HUES48 (cell line): ENCODE measurements around the gene GJB1.

Experiments used
- H3K27ac ChIP-seq: one replicate; pipeline ENCODE4 v1.7.0; 2013; ENCODE audit warnings: low read depth, low read length, inconsistent platforms
- H3K27me3 ChIP-seq: 2 replicates; pipeline ENCODE4 v1.6.1; 2013; ENCODE audit warnings: mild to moderate bottlenecking, low read length; ENCODE audit not compliant: control insufficient read depth, insufficient read depth
- H3K36me3 ChIP-seq: 2 replicates; pipeline ENCODE4 v1.6.1; 2013; ENCODE audit warnings: low read length; ENCODE audit not compliant: control insufficient read depth, insufficient read depth
- H3K4me1 ChIP-seq: 2 replicates; pipeline ENCODE4 v1.6.1; 2013; ENCODE audit warnings: mild to moderate bottlenecking, low read length; ENCODE audit not compliant: control insufficient read depth, insufficient read depth
- H3K4me3 ChIP-seq: 2 replicates; pipeline ENCODE4 v1.5.1; 2013; ENCODE audit warnings: mild to moderate bottlenecking, low read depth, low read length
- H3K9ac ChIP-seq: 2 replicates; pipeline ENCODE4 v1.6.1; 2013; ENCODE audit warnings: mild to moderate bottlenecking, low read depth, low read length, moderate library complexity
- H3K9me3 ChIP-seq: 2 replicates; pipeline ENCODE4 v1.6.1; 2013; ENCODE audit warnings: low read length; ENCODE audit not compliant: control insufficient read depth, insufficient read depth

The GJB1 gene

DNA sequence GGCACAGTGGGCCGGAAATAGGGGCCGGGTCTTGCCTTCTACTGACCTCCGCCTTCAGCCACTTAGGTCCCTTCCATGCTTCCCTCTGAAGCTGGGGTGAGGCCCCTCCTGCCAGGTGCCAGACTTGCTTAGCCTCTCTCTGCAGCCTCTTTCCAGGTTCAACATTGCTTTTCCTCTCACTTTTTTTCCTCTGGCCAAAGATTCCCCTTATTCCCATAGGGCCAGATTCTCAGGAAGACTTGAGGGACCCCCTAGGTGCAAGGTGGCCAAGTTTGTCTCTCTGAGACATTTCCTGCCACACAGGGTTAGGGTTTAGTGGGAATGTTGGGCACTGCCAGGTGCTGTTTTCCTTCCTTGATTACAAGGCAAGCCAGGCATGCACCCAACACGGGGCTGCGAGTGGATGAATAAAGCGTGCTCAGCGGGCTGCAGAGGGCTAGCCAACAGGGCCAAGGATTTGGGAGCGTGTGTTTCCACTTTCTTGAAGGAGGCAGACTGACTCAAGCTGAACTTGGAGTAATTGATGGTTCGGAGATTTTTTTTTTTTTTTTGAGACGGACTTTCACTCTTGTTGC, 7.6 kb upstream of the GJB1 start:
- no peak overlapping the region for H3K9ac ChIP-seq
- no peak overlapping the region for H3K4me3 ChIP-seq
- H3K27me3 ChIP-seq, result no peaks in the 10 kb centered on the region
- H3K9me3 ChIP-seq, result peaks cover 33% of the 10 kb centered on the region
- no peaks in the 10 kb centered on the region for H3K36me3 ChIP-seq
- H3K27ac ChIP-seq, result no peak overlapping the region
- H3K4me1 ChIP-seq, result peaks cover 6% of the 10 kb centered on the region; the same call in 1 of the 2 replicates

DNA sequence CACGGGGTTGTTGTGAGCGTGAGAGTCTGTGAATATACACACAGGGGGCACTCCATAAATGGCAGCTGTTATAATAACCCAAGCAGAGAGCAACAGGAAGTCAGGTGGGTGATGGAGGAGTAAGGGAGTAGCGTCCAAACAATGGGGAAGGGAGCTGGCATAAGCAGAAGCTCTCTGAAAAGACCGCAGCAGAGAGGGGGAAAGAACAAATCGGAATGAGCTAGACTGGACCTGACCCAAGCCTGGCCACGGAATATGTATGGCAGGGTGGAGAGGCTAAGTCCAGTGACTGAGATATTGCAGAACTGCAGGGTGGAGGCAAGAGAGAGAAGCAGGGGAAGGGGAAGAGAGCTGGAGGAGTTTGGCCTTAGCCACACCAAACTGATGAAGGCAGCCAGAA, 6.5 kb upstream of the GJB1 start:
- peaks cover 6% of the 10 kb centered on the region; the same call in 1 of the 2 replicates for H3K4me1 ChIP-seq
- H3K27ac ChIP-seq, result no peak overlapping the region
- no peaks in the 10 kb centered on the region for H3K27me3 ChIP-seq
- H3K36me3 ChIP-seq, result no peaks in the 10 kb centered on the region
- no peak overlapping the region for H3K4me3 ChIP-seq
- H3K9ac ChIP-seq, result no peak overlapping the region
- H3K9me3 ChIP-seq, result peaks cover 28% of the 10 kb centered on the region

DNA sequence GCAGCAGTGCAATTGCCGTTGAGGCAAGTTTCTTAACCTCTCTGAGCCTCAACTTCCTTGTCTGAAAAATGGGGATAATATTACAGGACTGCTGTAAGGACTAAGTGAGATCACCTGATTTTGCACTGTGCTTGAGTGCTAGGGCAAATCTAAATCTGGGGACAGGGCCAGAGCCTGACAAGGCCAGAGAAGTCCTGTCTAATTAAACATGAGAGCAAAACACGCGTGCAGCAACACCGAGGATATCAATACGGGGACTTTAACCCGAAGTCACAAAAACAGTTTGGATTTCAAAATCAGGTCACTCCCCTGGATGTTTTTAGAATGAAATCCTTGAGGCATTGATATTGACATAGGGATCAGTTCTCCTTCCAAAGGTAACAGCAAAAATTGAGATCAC, 5.7 kb upstream of the GJB1 start:
- Histone ChIP-seq H3K4me1 (peaks cover 6% of the 10 kb centered on the region; the same call in 1 of the 2 replicates), H3K27ac (no peak overlapping the region), H3K27me3 (no peaks in the 10 kb centered on the region), H3K9me3 (peaks cover 26% of the 10 kb centered on the region), H3K4me3 (no peak overlapping the region), H3K9ac (no peak overlapping the region), H3K36me3 (no peaks in the 10 kb centered on the region)

GRCh38 chrX:71221145-71221544, 1.9 kb upstream of the GJB1 start:
- Histone ChIP-seq H3K4me1 (peaks cover 6% of the 10 kb centered on the region; the same call in 1 of the 2 replicates), H3K9me3 (peaks cover 37% of the 10 kb centered on the region), H3K27ac (no peak overlapping the region)

DNA sequence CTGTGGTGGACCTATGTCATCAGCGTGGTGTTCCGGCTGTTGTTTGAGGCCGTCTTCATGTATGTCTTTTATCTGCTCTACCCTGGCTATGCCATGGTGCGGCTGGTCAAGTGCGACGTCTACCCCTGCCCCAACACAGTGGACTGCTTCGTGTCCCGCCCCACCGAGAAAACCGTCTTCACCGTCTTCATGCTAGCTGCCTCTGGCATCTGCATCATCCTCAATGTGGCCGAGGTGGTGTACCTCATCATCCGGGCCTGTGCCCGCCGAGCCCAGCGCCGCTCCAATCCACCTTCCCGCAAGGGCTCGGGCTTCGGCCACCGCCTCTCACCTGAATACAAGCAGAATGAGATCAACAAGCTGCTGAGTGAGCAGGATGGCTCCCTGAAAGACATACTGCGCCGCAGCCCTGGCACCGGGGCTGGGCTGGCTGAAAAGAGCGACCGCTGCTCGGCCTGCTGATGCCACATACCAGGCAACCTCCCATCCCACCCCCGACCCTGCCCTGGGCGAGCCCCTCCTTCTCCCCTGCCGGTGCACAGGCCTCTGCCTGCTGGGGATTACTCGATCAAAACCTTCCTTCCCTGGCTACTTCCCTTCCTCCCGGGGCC, 1.2 kb downstream of the GJB1 start:
- H3K27ac ChIP-seq, result no peak overlapping the region
- H3K9me3 ChIP-seq, result peaks cover 33% of the 10 kb centered on the region
- H3K4me3 ChIP-seq, result no peak overlapping the region
- no peaks in the 10 kb centered on the region for H3K27me3 ChIP-seq
- no peaks in the 10 kb centered on the region for H3K36me3 ChIP-seq
- H3K9ac ChIP-seq, result no peak overlapping the region
- no peaks in the 10 kb centered on the region for H3K4me1 ChIP-seq

More at GRCh38 chrX:71221145-71221544, 1.9 kb upstream of the GJB1 start:
- no peaks in the 10 kb centered on the region for H3K27me3 ChIP-seq
- no peaks in the 10 kb centered on the region for H3K36me3 ChIP-seq
- H3K9ac ChIP-seq, result no peak overlapping the region
- H3K4me3 ChIP-seq, result no peak overlapping the region

DNA sequence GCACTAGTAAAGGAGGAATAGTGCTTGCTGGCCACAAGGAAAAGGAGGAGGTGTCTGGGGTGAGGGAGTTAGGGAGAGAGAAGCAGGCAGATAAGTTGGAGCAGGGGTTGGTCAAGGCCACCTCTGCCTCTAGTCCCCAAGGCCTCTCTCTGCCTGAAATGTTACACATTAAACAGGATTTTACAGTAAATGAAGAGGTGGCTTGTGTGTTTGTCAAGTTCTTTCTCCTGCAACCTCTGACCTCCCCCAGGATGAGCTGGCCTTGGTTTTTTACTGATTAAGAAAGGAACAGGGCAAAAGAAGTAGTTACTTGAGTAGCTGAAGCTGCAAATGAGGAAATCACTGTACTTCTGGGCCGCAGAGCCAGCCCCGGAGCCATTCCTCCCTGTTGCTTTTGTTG, 2.0 kb downstream of the GJB1 start:
- Histone ChIP-seq H3K9me3 (peaks cover 40% of the 10 kb centered on the region), H3K27ac (no peak overlapping the region), H3K4me3 (no peak overlapping the region), H3K36me3 (no peaks in the 10 kb centered on the region), H3K4me1 (no peaks in the 10 kb centered on the region), H3K27me3 (no peaks in the 10 kb centered on the region), H3K9ac (no peak overlapping the region)

GRCh38 chrX:71225676-71226075, 2.7 kb downstream of the GJB1 start:
- Histone ChIP-seq H3K36me3 (no peaks in the 10 kb centered on the region), H3K4me3 (no peak overlapping the region), H3K9me3 (peaks cover 40% of the 10 kb centered on the region), H3K27me3 (no peaks in the 10 kb centered on the region), H3K4me1 (no peaks in the 10 kb centered on the region), H3K27ac (no peak overlapping the region), H3K9ac (no peak overlapping the region)

DNA sequence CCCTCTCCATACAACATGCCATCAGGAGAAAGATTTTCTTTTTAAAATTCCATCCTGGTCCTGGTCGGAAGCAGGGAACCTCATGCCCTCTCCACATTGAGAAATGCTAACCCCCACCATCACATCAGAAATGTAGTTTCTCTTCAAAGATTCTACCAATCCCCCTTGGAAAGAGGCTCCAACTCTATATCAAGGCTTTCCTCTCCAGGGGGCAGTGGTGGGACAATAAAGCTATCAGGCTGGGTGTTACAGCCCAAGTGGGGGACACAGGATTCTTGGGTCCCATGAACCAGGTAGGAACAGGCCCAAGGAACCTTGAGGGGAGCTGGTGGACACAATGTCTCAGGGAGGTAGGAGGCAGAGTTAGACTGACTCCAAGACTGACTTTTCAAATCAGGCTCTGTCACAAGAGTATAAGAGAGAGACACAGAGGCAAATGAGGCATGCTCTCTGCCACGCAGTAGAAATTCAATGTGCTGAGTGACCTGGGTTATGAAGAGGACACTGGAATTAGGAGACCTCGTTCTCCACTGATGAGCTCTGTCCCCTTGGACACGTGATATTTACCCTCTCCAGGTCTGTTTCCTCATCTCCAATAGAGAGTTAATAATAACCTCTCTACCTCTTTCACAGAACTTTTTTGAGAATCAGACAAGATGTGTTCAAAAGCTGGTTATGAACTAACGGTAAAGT, 4.5 kb downstream of the GJB1 start:
- Histone ChIP-seq H3K9me3 (peaks cover 44% of the 10 kb centered on the region), H3K36me3 (no peaks in the 10 kb centered on the region), H3K4me3 (no peak overlapping the region), H3K9ac (no peak overlapping the region), H3K27me3 (no peaks in the 10 kb centered on the region), H3K27ac (no peak overlapping the region), H3K4me1 (no peaks in the 10 kb centered on the region)

DNA sequence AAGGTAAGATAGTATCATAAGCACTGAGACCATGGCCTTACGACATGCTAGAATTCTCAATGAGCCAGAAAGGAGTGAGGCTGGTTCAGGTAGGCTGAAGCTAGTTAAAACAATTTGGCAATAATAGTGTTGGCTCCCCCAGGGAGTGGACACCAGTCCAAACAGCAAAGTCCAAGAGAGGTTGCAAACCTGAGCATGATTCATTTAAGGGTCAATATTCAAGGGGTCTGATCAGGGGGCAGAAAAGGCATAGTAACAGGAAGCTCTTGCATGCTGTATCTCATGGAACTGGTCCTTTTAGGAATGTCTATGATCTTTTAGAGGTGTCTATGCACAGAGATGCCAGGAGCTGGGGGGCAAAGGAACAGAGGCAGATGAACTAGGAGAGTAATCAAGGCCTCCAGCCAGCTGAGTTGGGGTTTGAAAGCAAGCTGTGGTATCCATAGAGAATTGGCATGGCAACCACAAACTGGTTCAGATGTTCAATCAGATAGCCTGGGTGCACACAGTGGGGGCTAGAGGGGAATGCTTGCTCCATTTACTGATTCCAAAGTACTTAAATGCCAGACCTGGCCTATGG, 5.1 kb downstream of the GJB1 start:
- Histone ChIP-seq H3K36me3 (no peaks in the 10 kb centered on the region), H3K27ac (no peak overlapping the region), H3K4me3 (no peak overlapping the region), H3K9ac (no peak overlapping the region), H3K9me3 (peaks cover 44% of the 10 kb centered on the region), H3K4me1 (no peaks in the 10 kb centered on the region), H3K27me3 (no peaks in the 10 kb centered on the region)

DNA sequence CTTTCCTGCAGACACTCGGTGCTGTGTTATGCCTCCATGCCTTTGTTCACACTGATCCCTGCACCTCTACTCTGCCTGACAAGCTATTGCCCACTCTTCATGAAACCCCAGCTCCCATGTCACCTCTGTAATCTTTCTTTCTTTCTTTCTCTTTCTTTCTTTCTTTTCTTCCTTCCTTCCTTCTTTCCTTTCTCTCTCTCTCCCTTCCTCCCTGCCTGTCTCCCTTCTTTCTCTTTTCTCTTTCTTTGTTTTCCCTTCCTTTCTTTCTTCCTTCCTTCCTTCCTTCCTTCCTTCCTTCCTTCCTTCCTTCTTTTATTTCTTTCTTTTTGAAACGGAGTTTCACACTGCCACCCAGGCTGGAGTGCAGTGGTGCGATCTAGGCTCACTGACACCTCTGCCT, 12.5 kb downstream of the GJB1 start:
- Histone ChIP-seq H3K36me3 (peaks cover 10% of the 10 kb centered on the region), H3K4me3 (no peak overlapping the region), H3K9me3 (peaks cover 32% of the 10 kb centered on the region), H3K4me1 (no peaks in the 10 kb centered on the region), H3K9ac (no peak overlapping the region), H3K27me3 (no peaks in the 10 kb centered on the region), H3K27ac (no peak overlapping the region)

DNA sequence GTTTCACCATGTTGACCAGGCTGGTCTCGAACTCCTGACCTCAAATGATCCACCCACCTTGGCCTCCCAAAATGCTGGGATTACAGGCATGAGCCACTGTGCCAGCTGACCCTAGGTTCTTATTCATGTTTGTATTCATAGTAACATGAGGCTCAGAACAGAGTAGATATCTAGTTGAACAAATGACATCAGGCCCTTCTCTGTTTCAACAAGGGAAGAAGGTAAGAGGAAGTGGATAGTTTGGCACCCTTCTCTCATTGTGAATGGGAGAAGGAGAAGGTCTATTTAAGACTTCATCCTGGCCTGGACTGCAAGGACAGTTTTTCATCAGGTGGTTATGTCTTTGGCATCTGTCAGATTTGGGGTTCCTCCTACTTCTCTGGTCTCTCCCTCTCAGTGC, 13.8 kb downstream of the GJB1 start:
- Histone ChIP-seq H3K27me3 (no peaks in the 10 kb centered on the region), H3K27ac (no peak overlapping the region), H3K4me3 (no peak overlapping the region), H3K9me3 (peaks cover 34% of the 10 kb centered on the region), H3K9ac (no peak overlapping the region), H3K4me1 (no peaks in the 10 kb centered on the region), H3K36me3 (peaks cover 23% of the 10 kb centered on the region)
